ENCODE results near the gene NAT10.

GRCh38 chr11:34148504-34149165 is 43.2 kb downstream of the NAT10 start:
- TF ChIP-seq CTCF (IDR thresholded peaks at IDR 0.05; ENCODE audit: insufficient read depth, low read length, poor library complexity, severe bottlenecking), result no peak
- TF ChIP-seq EZH2phosphoT487 (conservative IDR thresholded peaks at IDR 0.05; ENCODE audit: low read length), result no peak
